HFFc6 (cell line): ENCODE measurements around the gene HOXA4. TPM values are rescaled to one million over a fixed set of nuclear protein-coding genes. Genes with fewer than 3 reads are reported as not detected.

ENCODE experiments used
- DNase-seq: peaks from one replicate; pipeline ENCODE4 v3.0.0-alpha.2; 2018
- H3K27ac Mint-ChIP-seq: 2 replicates; pipeline ENCODE4 v1.8.0; 2020; ENCODE audit warnings: mild to moderate bottlenecking, mixed read lengths
- H3K27me3 Mint-ChIP-seq: 2 replicates; pipeline ENCODE4 v1.8.0; 2021; ENCODE audit warnings: mild to moderate bottlenecking, moderate library complexity, mixed read lengths; ENCODE audit not compliant: insufficient read depth
- H3K36me3 Mint-ChIP-seq: 2 replicates; pipeline ENCODE4 v1.8.0; 2021; ENCODE audit warnings: low read depth, mixed read lengths
- H3K4me1 Mint-ChIP-seq: 2 replicates; pipeline ENCODE4 v1.8.0; 2020; ENCODE audit warnings: low read depth, mixed read lengths
- H3K4me3 Mint-ChIP-seq: 2 replicates; pipeline ENCODE4 v1.8.0; 2020; ENCODE audit warnings: mild to moderate bottlenecking, moderate library complexity, mixed read lengths
- H3K9me3 Mint-ChIP-seq: 2 replicates; pipeline ENCODE4 v1.8.0; 2020; ENCODE audit warnings: mild to moderate bottlenecking, mixed read lengths
- CTCF ChIP-seq: fragments of 200-600 bp; sonication (generic); IDR thresholded peaks from 2 replicates; pipeline ENCODE4 v1.5.0; 2021; ENCODE audit warnings: antibody characterized with exemption, mild to moderate bottlenecking
- total RNA-seq, 6 experiments: library from RNA; stranded (reverse); fragmentation: NEBNext Ultra II Directional; extraction: Animal tissue kit (Norgen Biotek cat#: 25700); gene quantifications; 2 replicates in 1 of 6; 3 replicates in 5 of 6; pipeline ENCODE4 v1.2.3, GENCODE V29; 2021

The HOXA4 gene
- total RNA-seq, 6 experiments from 2014 or later, result 0.38 to 1.0 (median 0.47) TPM

GRCh38 chr7:27099453-27100370, 30.8 kb downstream of the HOXA4 start:
- DNase-seq, result no peak
- H3K27ac Mint-ChIP-seq, result no peak overlapping the region
- peaks cover 43% of the 10 kb centered on the region for H3K36me3 Mint-ChIP-seq
- H3K4me1 Mint-ChIP-seq, result peaks cover 51% of the 10 kb centered on the region
- TF ChIP-seq CTCF, result no peak
- H3K9me3 Mint-ChIP-seq, result no peaks in the 10 kb centered on the region
- peak overlapping the region; percentile 87; the same call in 1 of the 2 replicates for H3K4me3 Mint-ChIP-seq
- H3K27me3 Mint-ChIP-seq, result peaks cover 39% of the 10 kb centered on the region

DNA sequence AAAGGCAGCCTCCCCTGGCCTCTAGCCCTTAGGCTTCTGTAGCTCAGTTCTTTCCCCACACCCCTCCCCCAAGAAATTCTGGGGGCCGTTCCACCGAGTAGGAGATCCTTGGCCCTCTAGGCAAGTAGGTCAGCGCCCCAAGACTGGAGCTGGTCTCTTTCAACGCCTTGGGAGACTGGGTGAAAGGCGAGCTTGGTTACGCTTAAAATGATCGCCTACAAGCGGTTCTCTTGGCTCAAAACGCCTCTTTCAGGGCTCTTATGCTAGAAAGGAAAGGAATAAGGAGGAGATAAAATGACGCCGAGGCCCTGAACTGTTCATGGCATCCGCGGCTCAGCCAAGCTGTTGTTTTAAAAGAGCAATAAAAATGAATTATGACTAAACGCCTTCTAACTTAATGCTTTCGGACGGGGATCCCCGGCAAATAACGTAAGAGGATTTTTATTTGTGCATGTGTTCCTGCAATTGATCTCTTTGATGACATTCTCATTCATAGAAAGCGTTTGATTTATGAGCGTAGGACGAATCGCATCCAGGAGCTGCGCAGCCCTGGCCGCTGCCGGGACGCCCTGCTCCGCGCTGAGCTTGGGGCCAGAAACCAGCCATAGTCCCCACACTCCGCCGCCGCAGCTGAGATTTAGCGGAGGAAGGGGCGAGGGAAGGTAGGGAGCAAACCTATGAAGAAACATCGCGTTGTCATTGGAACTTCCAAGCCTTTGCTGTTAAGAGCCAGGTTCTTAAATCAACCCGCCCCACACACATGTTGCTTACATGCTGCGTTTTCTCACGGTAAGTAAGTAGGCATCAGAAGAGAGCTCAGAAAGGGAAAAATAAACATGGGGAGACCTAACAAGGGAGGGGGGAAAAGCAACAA, 31.7 kb downstream of the HOXA4 start:
- Mint-ChIP-seq H3K27me3 (peaks cover 35% of the 10 kb centered on the region), H3K4me3 (peak overlapping the region; percentile 87), H3K9me3 (no peaks in the 10 kb centered on the region), H3K27ac (peak overlapping the region; percentile 16; the same call in 1 of the 2 replicates), H3K36me3 (peaks cover 40% of the 10 kb centered on the region), H3K4me1 (peaks cover 48% of the 10 kb centered on the region)
- DNase-seq, result no peak
- no peak for TF ChIP-seq CTCF

DNA sequence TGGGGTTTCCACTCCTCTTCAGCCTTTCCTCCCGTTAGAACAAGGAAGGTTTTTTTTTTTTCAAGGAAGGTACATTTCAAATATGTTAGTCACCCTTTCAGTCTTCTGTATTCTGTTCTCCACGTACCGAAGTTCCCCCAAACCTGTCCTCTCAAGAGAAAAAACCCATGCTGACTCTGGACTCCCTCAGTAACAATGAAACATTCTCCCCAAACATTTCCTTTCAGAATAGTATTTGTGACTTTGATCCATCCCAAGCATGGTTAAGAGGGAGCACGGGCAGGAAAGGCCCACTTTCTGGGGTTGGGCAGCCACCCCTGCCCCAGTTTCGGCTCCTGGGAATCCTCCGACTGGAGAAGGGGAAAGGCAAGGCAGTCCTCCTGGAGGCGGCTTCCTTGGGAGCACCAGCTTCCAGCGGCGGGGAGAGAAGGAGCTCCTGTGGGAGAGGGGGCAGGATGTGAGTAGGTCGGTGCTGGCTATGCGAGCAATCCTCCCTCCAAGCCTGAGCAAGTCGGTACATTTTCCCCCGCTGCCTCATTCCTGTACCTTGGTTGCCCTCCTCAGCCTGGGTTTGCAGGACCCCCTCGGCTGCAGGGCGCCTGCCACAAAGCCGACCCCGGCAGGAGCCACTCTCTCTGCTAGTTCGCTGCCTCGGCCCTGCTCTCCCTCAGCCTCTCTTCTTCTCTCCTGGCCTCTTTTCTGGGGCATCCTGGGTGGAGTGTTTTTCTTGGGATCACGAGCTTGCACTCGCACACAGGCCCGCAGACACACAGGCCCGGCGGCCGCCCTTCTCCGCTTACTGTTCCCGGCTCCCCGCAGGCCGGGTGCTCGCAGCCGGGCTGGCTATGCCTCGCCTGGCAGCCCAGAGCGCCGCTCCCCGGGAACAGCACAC, 32.6 kb downstream of the HOXA4 start:
- Mint-ChIP-seq H3K4me1 (peaks cover 39% of the 10 kb centered on the region), H3K4me3 (peak overlapping the region; percentile 87), H3K27ac (peak overlapping the region; percentile 55), H3K36me3 (peaks cover 37% of the 10 kb centered on the region), H3K9me3 (no peaks in the 10 kb centered on the region), H3K27me3 (peaks cover 26% of the 10 kb centered on the region)
- DNase-seq, result no peak
- no peak for TF ChIP-seq CTCF

DNA sequence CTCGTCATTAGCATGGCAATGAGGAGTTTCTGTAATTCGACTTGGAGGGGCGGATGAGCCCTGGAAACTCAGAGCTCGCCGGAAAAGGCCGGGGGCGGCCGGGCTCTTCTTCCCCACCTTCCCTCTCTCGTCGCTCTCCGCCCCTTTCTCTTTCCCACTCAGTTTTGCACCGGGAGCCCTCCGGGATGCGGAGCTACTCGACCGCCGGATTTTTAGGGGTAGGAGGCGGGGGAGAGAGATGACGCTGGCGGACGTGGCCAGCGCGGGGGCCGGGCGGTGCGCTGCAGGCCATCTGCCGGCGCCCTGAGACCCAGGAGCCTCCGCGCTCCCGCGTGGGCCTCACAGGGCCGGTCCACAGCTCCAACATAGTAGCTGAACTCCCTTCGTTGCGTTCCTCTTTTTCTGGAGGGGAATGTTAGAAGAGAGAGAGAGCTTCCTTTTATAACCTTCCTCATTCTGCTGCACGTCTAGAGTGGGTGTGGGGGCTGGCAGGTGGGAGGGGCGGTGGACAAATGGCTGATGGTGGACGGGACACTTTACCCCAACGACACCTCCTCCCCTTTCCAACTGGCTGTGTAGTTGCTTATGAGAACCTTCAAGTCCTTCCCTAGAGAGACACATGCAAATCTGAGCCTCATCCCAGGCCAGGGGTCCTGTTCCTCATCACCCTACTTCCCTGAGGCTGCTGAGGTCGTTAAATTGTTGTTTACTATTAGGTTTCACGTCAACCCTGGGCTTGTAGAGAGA, 33.6 kb downstream of the HOXA4 start:
- Mint-ChIP-seq H3K27ac (peak overlapping the region; percentile 55), H3K9me3 (no peaks in the 10 kb centered on the region), H3K4me1 (peaks cover 34% of the 10 kb centered on the region), H3K27me3 (peaks cover 19% of the 10 kb centered on the region), H3K36me3 (peaks cover 37% of the 10 kb centered on the region), H3K4me3 (peak overlapping the region; percentile 87)
- no peak for TF ChIP-seq CTCF
- DNase-seq, result peak; percentile 14
